Trophoblast cell (in vitro differentiated cells and primary cell): ENCODE measurements around the gene CD47.

Experiments used
- DNase-seq, 2 donors: peaks; one replicate each; pipeline ENCODE4 v3.0.0-alpha.2; 2016
- H2AFZ ChIP-seq: 2 replicates; pipeline ENCODE4 v1.6.1; 2013; ENCODE audit warnings: low read length, moderate library complexity, mild to moderate bottlenecking; ENCODE audit not compliant: insufficient read depth, poor library complexity
- H2AK5ac ChIP-seq: 2 replicates; pipeline ENCODE4 v1.6.1; 2013; ENCODE audit warnings: mild to moderate bottlenecking, low read length
- H2BK120ac ChIP-seq: 2 replicates; pipeline ENCODE4 v1.6.1; 2013; ENCODE audit warnings: low read length, mild to moderate bottlenecking, moderate library complexity; ENCODE audit not compliant: insufficient read depth, poor library complexity
- H2BK12ac ChIP-seq: 2 replicates; pipeline ENCODE4 v1.6.1; 2013; ENCODE audit warnings: mild to moderate bottlenecking, low read length, moderate library complexity
- H2BK5ac ChIP-seq: 2 replicates; pipeline ENCODE4 v1.6.1; 2013; ENCODE audit warnings: low read length, low read depth, moderate library complexity, mild to moderate bottlenecking; ENCODE audit not compliant: poor library complexity
- H3K14ac ChIP-seq: 2 replicates; pipeline ENCODE4 v1.6.1; 2013; ENCODE audit warnings: mild to moderate bottlenecking, low read length
- H3K18ac ChIP-seq: 2 replicates; pipeline ENCODE4 v1.6.1; 2013; ENCODE audit warnings: mild to moderate bottlenecking, low read length
- H3K23ac ChIP-seq: 2 replicates; pipeline ENCODE4 v1.6.1; 2013; ENCODE audit warnings: low read length
- H3K27ac ChIP-seq: 2 replicates; pipeline ENCODE4 v1.5.1; 2013; ENCODE audit warnings: low read depth, mild to moderate bottlenecking, inconsistent platforms, low read length, moderate library complexity
- H3K27me3 ChIP-seq: 2 replicates; pipeline ENCODE4 v1.6.1; 2013; ENCODE audit warnings: inconsistent platforms, mild to moderate bottlenecking, low read length, moderate library complexity; ENCODE audit not compliant: insufficient read depth
- H3K36me3 ChIP-seq, 2 experiments: 1 replicate in 1 of 2; 2 replicates in 1 of 2; pipeline ENCODE4 v1.6.1; 2013; ENCODE audit warnings: low read length in 2 of 2, mild to moderate bottlenecking in 2 of 2, moderate library complexity in 1 of 2; ENCODE audit not compliant: insufficient read depth in 2 of 2, control insufficient read depth in 1 of 2
- H3K4ac ChIP-seq: 2 replicates; pipeline ENCODE4 v1.6.1; 2013; ENCODE audit warnings: low read depth, mild to moderate bottlenecking, low read length, moderate library complexity
- H3K4me1 ChIP-seq, 2 experiments: 1 replicate in 1 of 2; 2 replicates in 1 of 2; pipeline ENCODE4 v1.6.1; 2013; ENCODE audit warnings: low read length in 2 of 2, mild to moderate bottlenecking in 2 of 2, moderate library complexity in 1 of 2; ENCODE audit not compliant: insufficient read depth in 2 of 2, control insufficient read depth in 1 of 2
- H3K4me2 ChIP-seq: 2 replicates; pipeline ENCODE4 v1.6.1; 2013; ENCODE audit warnings: inconsistent platforms, mild to moderate bottlenecking, low read length, moderate library complexity
- H3K4me3 ChIP-seq: 2 replicates; pipeline ENCODE4 v1.5.1; 2013; ENCODE audit warnings: mild to moderate bottlenecking, low read depth, low read length, inconsistent platforms
- H3K79me1 ChIP-seq: one replicate; pipeline ENCODE4 v1.6.1; 2013; ENCODE audit warnings: low read length
- H3K79me2 ChIP-seq: 2 replicates; pipeline ENCODE4 v1.6.1; 2013; ENCODE audit warnings: low read length, mild to moderate bottlenecking; ENCODE audit not compliant: control insufficient read depth, insufficient read depth, poor library complexity
- H3K9ac ChIP-seq: 2 replicates; pipeline ENCODE4 v1.6.1; 2013; ENCODE audit warnings: mild to moderate bottlenecking, low read length
- H3K9me3 ChIP-seq: 2 replicates; pipeline ENCODE4 v1.6.1; 2013; ENCODE audit warnings: low read depth, mild to moderate bottlenecking, control low read depth, inconsistent platforms, low read length; ENCODE audit not compliant: insufficient read depth
- H4K12ac ChIP-seq: 2 replicates; pipeline ENCODE4 v1.6.1; 2013; ENCODE audit warnings: low read depth, mild to moderate bottlenecking, low read length, moderate library complexity
- H4K8ac ChIP-seq: 2 replicates; pipeline ENCODE4 v1.6.1; 2013; ENCODE audit warnings: low read depth, mild to moderate bottlenecking, low read length, moderate library complexity
- H4K91ac ChIP-seq: one replicate; pipeline ENCODE4 v1.6.1; 2013; ENCODE audit warnings: low read depth, mild to moderate bottlenecking, low read length, moderate library complexity
- WGBS: extraction: QIAGEN DNeasy Blood & Tissue Kit; methylation state at CpG from one replicate; pipeline ENCODE4 v1.1.7; 2013; ENCODE audit warnings: missing lambda C conversion rate; ENCODE audit not compliant: insufficient read length, insufficient coverage; ENCODE audit errors: extremely low coverage; 5-methylcytosine and 5-hydroxymethylcytosine counted together

Gene CD47

DNA sequence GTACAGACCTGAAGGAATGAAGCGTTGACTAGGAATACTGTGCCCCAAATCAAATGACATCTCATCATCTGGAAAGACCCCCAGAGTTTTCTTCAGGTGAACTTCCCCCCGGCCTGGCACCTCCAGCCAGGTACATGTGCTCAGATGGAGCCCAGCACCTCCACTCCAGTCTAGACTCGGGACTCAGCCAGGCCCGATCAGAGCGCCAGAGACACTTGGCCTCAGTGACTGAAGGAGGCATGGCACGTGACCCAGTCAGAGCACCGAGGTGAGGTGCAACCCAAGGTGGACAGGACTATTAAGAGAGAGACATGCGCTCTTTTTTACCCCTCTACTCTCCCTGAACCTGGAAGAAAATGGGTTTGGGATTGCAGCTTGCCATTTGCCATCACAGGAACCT, 48.5 kb downstream of the CD47 start:
- no CpG with 5 or more reads among the region's 8 CpGs for WGBS
- Histone ChIP-seq H3K36me3 (peaks cover 3 to 11% of the 10 kb centered on the region in 2 experiments), H3K79me2 (no peaks in the 10 kb centered on the region), H3K79me1 (peaks cover 3% of the 10 kb centered on the region), H3K4me1 (peaks cover 0 to 1% of the 10 kb centered on the region in 2 experiments), H3K27ac (no peak overlapping the region), H2AK5ac (no peak overlapping the region), H3K27me3 (no peaks in the 10 kb centered on the region), H3K9me3 (no peaks in the 10 kb centered on the region), H3K23ac (no peak overlapping the region), H2BK5ac (no peak overlapping the region), H2AFZ (no peak overlapping the region), H3K4ac (no peak overlapping the region), H3K14ac (no peak overlapping the region), H3K9ac (no peak overlapping the region), H4K91ac (no peak overlapping the region), H2BK120ac (no peak overlapping the region), H3K4me2 (no peak overlapping the region), H4K12ac (no peak overlapping the region), H2BK12ac (no peak overlapping the region), H3K18ac (no peak overlapping the region), H3K4me3 (no peak overlapping the region), H4K8ac (no peak overlapping the region)
- no peak for DNase-seq

DNA sequence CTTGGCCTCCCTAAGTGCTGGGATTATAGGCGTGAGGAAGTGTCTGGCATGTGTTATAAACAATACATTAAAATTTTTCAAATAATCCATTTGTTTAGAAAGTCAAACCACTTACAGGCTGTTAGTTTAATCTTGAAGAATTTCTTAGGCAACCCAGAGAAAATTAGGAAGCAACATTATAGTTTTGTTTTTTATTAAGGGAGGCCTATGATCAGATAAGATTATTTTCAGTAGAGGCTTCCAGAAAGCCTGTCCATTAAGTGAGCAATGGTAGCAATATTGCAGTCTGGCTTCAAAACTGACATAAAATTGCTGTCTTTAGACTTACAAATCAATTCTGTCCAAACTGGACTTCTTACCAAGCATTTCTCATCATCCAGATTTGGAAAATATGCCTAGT, 49.6 kb downstream of the CD47 start:
- Histone ChIP-seq H3K36me3 (peaks cover 3 to 6% of the 10 kb centered on the region in 2 experiments), H3K9me3 (no peaks in the 10 kb centered on the region), H2BK5ac (no peak overlapping the region), H3K79me2 (no peaks in the 10 kb centered on the region), H3K4me1 (peaks cover 0 to 2% of the 10 kb centered on the region in 2 experiments), H3K23ac (no peak overlapping the region), H4K91ac (no peak overlapping the region), H3K4me2 (no peak overlapping the region), H3K27me3 (no peaks in the 10 kb centered on the region), H3K79me1 (peaks cover 3% of the 10 kb centered on the region), H3K9ac (no peak overlapping the region), H3K4ac (no peak overlapping the region), H3K18ac (no peak overlapping the region), H2BK12ac (no peak overlapping the region), H3K4me3 (no peak overlapping the region), H3K27ac (no peak overlapping the region), H2AFZ (no peak overlapping the region), H3K14ac (no peak overlapping the region), H2AK5ac (no peak overlapping the region), H4K8ac (peak overlapping the region; percentile 59), H4K12ac (no peak overlapping the region), H2BK120ac (no peak overlapping the region)
- DNase-seq, result no peak
- no CpG with 5 or more reads among the region's 1 CpG for WGBS

DNA sequence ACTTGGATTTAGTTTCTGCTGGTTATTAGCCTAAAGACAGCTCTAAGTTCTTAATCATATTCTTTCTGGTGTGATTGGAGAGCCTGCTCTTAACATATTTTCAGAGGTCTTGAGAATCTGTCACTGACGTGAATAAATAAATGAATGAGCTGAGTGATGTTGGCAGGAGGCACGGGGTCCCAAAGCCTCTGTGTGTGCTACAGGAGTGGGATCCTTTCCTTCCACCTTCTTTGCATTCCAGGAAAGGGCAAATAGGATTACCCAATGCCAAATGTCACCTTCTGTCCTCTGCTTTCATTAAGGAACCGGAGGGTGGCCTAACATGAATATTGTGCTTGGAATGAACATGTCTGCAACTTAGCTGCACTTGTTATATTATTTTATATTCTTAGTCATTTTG, 53.1 kb downstream of the CD47 start:
- H2BK12ac ChIP-seq, result no peak overlapping the region
- no peak overlapping the region for H4K91ac ChIP-seq
- H4K8ac ChIP-seq, result no peak overlapping the region
- H3K27ac ChIP-seq, result no peak overlapping the region
- peaks cover 3 to 5% of the 10 kb centered on the region in 2 experiments for H3K36me3 ChIP-seq
- no peak overlapping the region for H3K18ac ChIP-seq
- no peak overlapping the region for H2BK120ac ChIP-seq
- no peaks in the 10 kb centered on the region for H3K79me2 ChIP-seq
- no peak overlapping the region for H4K12ac ChIP-seq
- H3K14ac ChIP-seq, result no peak overlapping the region
- H2AK5ac ChIP-seq, result no peak overlapping the region
- H3K4me1 ChIP-seq, result peaks cover 3 to 6% of the 10 kb centered on the region in 2 experiments
- no peak overlapping the region for H3K4ac ChIP-seq
- H2AFZ ChIP-seq, result no peak overlapping the region
- H3K4me2 ChIP-seq, result no peak overlapping the region
- no peak overlapping the region for H2BK5ac ChIP-seq
- no peaks in the 10 kb centered on the region for H3K9me3 ChIP-seq
- no peak overlapping the region for H3K4me3 ChIP-seq
- no peak overlapping the region for H3K9ac ChIP-seq
- H3K27me3 ChIP-seq, result no peaks in the 10 kb centered on the region
- no peak for DNase-seq
- peaks cover 8% of the 10 kb centered on the region for H3K79me1 ChIP-seq
- no CpG with 5 or more reads among the region's 3 CpGs for WGBS
- H3K23ac ChIP-seq, result no peak overlapping the region

DNA sequence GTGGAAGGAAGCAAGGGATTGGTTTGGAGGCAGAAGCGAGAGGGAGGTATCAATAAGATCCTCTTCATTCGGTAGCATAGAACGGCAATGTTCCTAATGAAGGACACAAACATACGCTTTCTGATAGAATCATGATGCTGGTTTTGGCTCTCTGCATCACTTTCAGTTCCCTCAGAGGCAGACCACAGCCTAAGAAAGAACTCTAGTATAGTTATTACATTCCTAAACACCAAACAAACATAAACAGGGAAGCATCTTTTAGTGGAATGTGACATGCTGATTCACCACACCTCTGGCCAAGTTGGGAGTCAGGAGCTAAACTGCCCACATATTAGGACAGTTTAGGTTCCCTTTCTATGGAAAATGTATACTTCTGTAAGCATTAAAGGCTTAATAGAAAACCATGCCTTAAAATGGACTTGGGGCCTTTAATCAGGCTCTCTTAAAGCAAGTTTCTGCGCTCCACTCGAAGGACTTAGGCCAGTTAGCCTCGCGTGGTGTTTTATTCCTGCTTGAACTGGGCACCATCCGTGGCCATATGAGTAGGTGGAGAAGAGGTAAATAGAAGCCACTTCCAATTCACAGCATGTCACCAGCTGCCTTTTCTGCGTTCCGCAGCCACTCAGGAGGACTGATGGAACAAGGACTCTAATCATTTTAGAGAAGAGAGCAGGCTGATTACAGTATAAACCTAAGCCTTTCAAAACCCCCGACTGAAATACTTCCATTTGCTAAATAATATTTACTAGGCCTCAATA, 53.7 kb downstream of the CD47 start:
- WGBS, result no CpG with 5 or more reads among the region's 12 CpGs
- Histone ChIP-seq H3K79me1 (peaks cover 8% of the 10 kb centered on the region), H3K27me3 (no peaks in the 10 kb centered on the region), H3K9ac (no peak overlapping the region), H2BK12ac (peak overlapping the region; percentile 12), H3K79me2 (no peaks in the 10 kb centered on the region), H2BK120ac (peak overlapping the region; percentile 19), H2BK5ac (no peak overlapping the region), H3K4me1 (peaks cover 3 to 6% of the 10 kb centered on the region in 2 experiments), H3K4me3 (no peak overlapping the region), H3K9me3 (no peaks in the 10 kb centered on the region), H3K23ac (no peak overlapping the region), H3K36me3 (peaks cover under 1 to 1% of the 10 kb centered on the region in 2 experiments), H3K4ac (no peak overlapping the region), H4K8ac (no peak overlapping the region), H4K91ac (peak overlapping the region; percentile 30), H3K14ac (no peak overlapping the region), H3K4me2 (no peak overlapping the region), H4K12ac (no peak overlapping the region), H2AK5ac (no peak overlapping the region), H3K18ac (no peak overlapping the region), H3K27ac (no peak overlapping the region), H2AFZ (no peak overlapping the region)
- peak in 1 of 2 donors; percentile 46 for DNase-seq
